NCI-H2196 treated with DMSO at 0.1 percent for 48 hours (cell line): Measurements from ENCODE around the gene LAMB3.

ENCODE experiments used
- DNase-seq: peaks from one replicate; lab custom pipeline; 2025; ENCODE audit not compliant: unreplicated experiment; lab: John Stamatoyannopoulos, UW

LAMB3 gene

GRCh38 chr1:209598227-209598626 lies 54.0 kb downstream of the LAMB3 start:
- DNase-seq, result no peak

GRCh38 chr1:209597499-209597898 lies 54.7 kb downstream of the LAMB3 start:
- no peak for DNase-seq

GRCh38 chr1:209595599-209596285 lies 56.5 kb downstream of the LAMB3 start:
- DNase-seq, result no peak

GRCh38 chr1:209595028-209595427 lies 57.2 kb downstream of the LAMB3 start:
- no peak for DNase-seq

- no peak for DNase-seq
These were observed 57.8 kb downstream of the LAMB3 start for GRCh38 chr1:209594440-209594839.

- DNase-seq, result no peak
These were observed 58.5 kb downstream of the LAMB3 start for GRCh38 chr1:209593747-209594146.

- no peak for DNase-seq
These were observed 61.8 kb downstream of the LAMB3 start for GRCh38 chr1:209590405-209590804.

- DNase-seq, result no peak
These were observed 62.4 kb downstream of the LAMB3 start for GRCh38 chr1:209589863-209590262.

GRCh38 chr1:209589440-209589839 lies 62.8 kb downstream of the LAMB3 start:
- DNase-seq, result no peak

- DNase-seq, result no peak
These were observed 64.4 kb downstream of the LAMB3 start for GRCh38 chr1:209587789-209588188.

- no peak for DNase-seq
These were observed 65.9 kb downstream of the LAMB3 start for GRCh38 chr1:209586221-209586740.

GRCh38 chr1:209585672-209586071 lies 66.6 kb downstream of the LAMB3 start:
- DNase-seq, result no peak

- no peak for DNase-seq
These were observed 67.0 kb downstream of the LAMB3 start for GRCh38 chr1:209585197-209585596.

GRCh38 chr1:209584231-209584672 lies 68.0 kb downstream of the LAMB3 start:
- DNase-seq, result no peak

GRCh38 chr1:209583408-209583807 lies 68.8 kb downstream of the LAMB3 start, which contains the start of gene CAMK1G:
CAMK1G (plus strand) TSS chr1:209583714; CDS start chr1:209594984, 11,270 bp downstream.
- DNase-seq, result no peak

GRCh38 chr1:209580577-209580976 lies 71.6 kb downstream of the LAMB3 start:
- DNase-seq, result no peak

GRCh38 chr1:209577346-209577745 lies 74.9 kb downstream of the LAMB3 start:
- DNase-seq, result no peak

GRCh38 chr1:209576392-209577197 lies 75.6 kb downstream of the LAMB3 start:
- peak; percentile 11 for DNase-seq

- DNase-seq, result no peak
These were observed 81.5 kb downstream of the LAMB3 start for GRCh38 chr1:209570743-209571142.

- peak; percentile 49 for DNase-seq
These were observed 82.6 kb downstream of the LAMB3 start for GRCh38 chr1:209569455-209570207.

GRCh38 chr1:209567698-209568175 lies 84.5 kb downstream of the LAMB3 start:
- no peak for DNase-seq
